Neural progenitor cell (in vitro differentiated cells): Measurements from ENCODE around the gene SNCG. TPM values are rescaled to one million over a fixed set of nuclear protein-coding genes. Genes with fewer than 3 reads are reported as not detected.

Experiments
- DNase-seq: peaks from one replicate; pipeline ENCODE4 v3.0.0-alpha.2; 2016; ENCODE audit warnings: low spot score
- H2AFZ ChIP-seq: fragments of 200-600 bp; sonication (generic); replicated peaks from 2 replicates; pipeline ENCODE4 v1.6.1; 2016; ENCODE audit warnings: antibody characterized with exemption
- H3F3A ChIP-seq: fragments of 200-600 bp; sonication (generic); 2 replicates; pipeline ENCODE4 v1.6.1; 2016; ENCODE audit warnings: antibody characterized with exemption, low read depth
- H3K27ac ChIP-seq: fragments of 200-600 bp; sonication (generic); 2 replicates; pipeline ENCODE4 v1.5.1; 2016; ENCODE audit warnings: mild to moderate bottlenecking
- H3K27me3 ChIP-seq: fragments of 200-600 bp; sonication (generic); 2 replicates; pipeline ENCODE4 v1.6.1; 2016; ENCODE audit warnings: mild to moderate bottlenecking, moderate library complexity
- H3K36me3 ChIP-seq: fragments of 200-600 bp; sonication (generic); 2 replicates; pipeline ENCODE4 v1.5.1; 2016
- H3K4me1 ChIP-seq: fragments of 200-600 bp; sonication (generic); 2 replicates; pipeline ENCODE4 v1.6.1; 2016; ENCODE audit warnings: mixed run types
- H3K4me2 ChIP-seq: fragments of 200-600 bp; sonication (generic); 2 replicates; pipeline ENCODE4 v1.6.1; 2016
- H3K4me3 ChIP-seq: fragments of 200-600 bp; sonication (generic); 2 replicates; pipeline ENCODE4 v1.5.1; 2016
- H3K79me2 ChIP-seq: fragments of 200-600 bp; sonication (generic); 2 replicates; pipeline ENCODE4 v1.6.1; 2016; ENCODE audit warnings: low read depth
- H3K9ac ChIP-seq: fragments of 200-600 bp; sonication (generic); 2 replicates; pipeline ENCODE4 v1.6.1; 2016
- H3K9me3 ChIP-seq: fragments of 200-600 bp; sonication (generic); 2 replicates; pipeline ENCODE4 v1.5.1; 2016; ENCODE audit warnings: low read depth
- H4K20me1 ChIP-seq: fragments of 200-600 bp; sonication (generic); 2 replicates; pipeline ENCODE4 v1.6.1; 2016; ENCODE audit warnings: low read depth
- H3K27ac Mint-ChIP-seq: 3 replicates; pipeline ENCODE4 v1.8.0; 2021; ENCODE audit warnings: mixed read lengths
- H3K27me3 Mint-ChIP-seq: 2 replicates; pipeline ENCODE4 v1.8.0; 2022; ENCODE audit warnings: low read depth, mild to moderate bottlenecking, inconsistent platforms, moderate library complexity, mixed read lengths; ENCODE audit not compliant: insufficient read depth
- H3K36me3 Mint-ChIP-seq: 3 replicates; pipeline ENCODE4 v1.8.0; 2021; ENCODE audit warnings: mixed read lengths
- H3K4me1 Mint-ChIP-seq: 3 replicates; pipeline ENCODE4 v1.8.0; 2021; ENCODE audit warnings: mixed read lengths
- H3K4me3 Mint-ChIP-seq: 3 replicates; pipeline ENCODE4 v1.8.0; 2021; ENCODE audit warnings: mild to moderate bottlenecking, moderate library complexity, mixed read lengths
- H3K9me3 Mint-ChIP-seq: 3 replicates; pipeline ENCODE4 v1.8.0; 2020; ENCODE audit warnings: mixed read lengths
- EZH2 ChIP-seq: fragments of 200-600 bp; sonication (generic); IDR thresholded peaks from 2 replicates; pipeline ENCODE4 v1.6.1; 2017; ENCODE audit warnings: antibody characterized with exemption, mild to moderate bottlenecking, moderate library complexity
- EZH2phosphoT487 ChIP-seq: fragments of 200-600 bp; sonication (generic); IDR thresholded peaks from 2 replicates; pipeline ENCODE4 v1.6.1; 2017; ENCODE audit warnings: antibody characterized with exemption
- total RNA-seq: library from RNA; depleted of rRNA; stranded (reverse); fragments of >200 nt; gene quantifications from 2 replicates; pipeline ENCODE4 v1.2.3, GENCODE V29; 2015; ENCODE audit warnings: low replicate concordance
- TF ChIP-seq, protein P1 (sequence below): fragments of 200-600 bp; sonication (generic); IDR thresholded peaks from 2 replicates; pipeline ENCODE4 v1.5.1; 2017; ENCODE audit warnings: antibody characterized with exemption, mild to moderate bottlenecking

The SNCG gene
- total RNA-seq, 1 donor from 2014 or later, result not detected

GRCh38 chr10:86958901-86959736, 720 bp downstream of the SNCG start:
- H3K27ac Mint-ChIP-seq, result peak overlapping the region; percentile 91
- peak overlapping the region; percentile 47 for H2AFZ ChIP-seq
- H3K36me3 Mint-ChIP-seq, result no peaks in the 10 kb centered on the region
- H3K4me2 ChIP-seq, result no peak overlapping the region
- peaks cover 45% of the 10 kb centered on the region for H3K4me1 Mint-ChIP-seq
- H3K4me3 Mint-ChIP-seq, result no peak overlapping the region
- peaks cover 28% of the 10 kb centered on the region for H3K4me1 ChIP-seq
- H3K4me3 ChIP-seq, result no peak overlapping the region
- H3K79me2 ChIP-seq, result no peaks in the 10 kb centered on the region
- no peaks in the 10 kb centered on the region for H3K36me3 ChIP-seq
- H3K9ac ChIP-seq, result no peak overlapping the region
- TF ChIP-seq EZH2 (no peak), EZH2phosphoT487 (no peak)
- TF ChIP-seq, protein P1, sequence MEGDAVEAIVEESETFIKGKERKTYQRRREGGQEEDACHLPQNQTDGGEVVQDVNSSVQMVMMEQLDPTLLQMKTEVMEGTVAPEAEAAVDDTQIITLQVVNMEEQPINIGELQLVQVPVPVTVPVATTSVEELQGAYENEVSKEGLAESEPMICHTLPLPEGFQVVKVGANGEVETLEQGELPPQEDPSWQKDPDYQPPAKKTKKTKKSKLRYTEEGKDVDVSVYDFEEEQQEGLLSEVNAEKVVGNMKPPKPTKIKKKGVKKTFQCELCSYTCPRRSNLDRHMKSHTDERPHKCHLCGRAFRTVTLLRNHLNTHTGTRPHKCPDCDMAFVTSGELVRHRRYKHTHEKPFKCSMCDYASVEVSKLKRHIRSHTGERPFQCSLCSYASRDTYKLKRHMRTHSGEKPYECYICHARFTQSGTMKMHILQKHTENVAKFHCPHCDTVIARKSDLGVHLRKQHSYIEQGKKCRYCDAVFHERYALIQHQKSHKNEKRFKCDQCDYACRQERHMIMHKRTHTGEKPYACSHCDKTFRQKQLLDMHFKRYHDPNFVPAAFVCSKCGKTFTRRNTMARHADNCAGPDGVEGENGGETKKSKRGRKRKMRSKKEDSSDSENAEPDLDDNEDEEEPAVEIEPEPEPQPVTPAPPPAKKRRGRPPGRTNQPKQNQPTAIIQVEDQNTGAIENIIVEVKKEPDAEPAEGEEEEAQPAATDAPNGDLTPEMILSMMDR, result no peak
- H4K20me1 ChIP-seq, result no peaks in the 10 kb centered on the region
- H3K27ac ChIP-seq, result no peak overlapping the region
- no peak for DNase-seq
- peaks cover 6% of the 10 kb centered on the region for H3K27me3 Mint-ChIP-seq
- no peaks in the 10 kb centered on the region for H3K27me3 ChIP-seq
- H3K9me3 Mint-ChIP-seq, result peaks cover 2% of the 10 kb centered on the region
- H3F3A ChIP-seq, result no peaks in the 10 kb centered on the region
- H3K9me3 ChIP-seq, result no peaks in the 10 kb centered on the region

DNA sequence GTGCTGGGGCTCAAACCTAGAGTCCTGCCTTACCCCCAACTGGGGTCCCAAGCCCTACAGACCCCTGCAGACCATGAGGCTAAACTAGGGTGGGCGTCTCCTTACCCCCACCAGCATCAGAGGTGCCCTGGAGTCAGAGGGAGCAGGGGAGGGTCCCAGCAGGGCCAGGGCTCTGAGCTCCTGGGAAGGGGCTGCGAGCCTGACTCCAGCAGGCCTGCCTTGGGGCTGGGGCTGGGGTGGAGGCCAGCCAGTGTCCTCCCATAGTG, 1.3 kb downstream of the SNCG start:
- Histone ChIP-seq H3K27ac (no peak overlapping the region), H3K4me1 (peaks cover 22% of the 10 kb centered on the region), H3K9me3 (no peaks in the 10 kb centered on the region), H3K9ac (no peak overlapping the region), H3K27me3 (no peaks in the 10 kb centered on the region), H3K4me2 (no peak overlapping the region), H3F3A (no peaks in the 10 kb centered on the region), H2AFZ (no peak overlapping the region), H3K79me2 (no peaks in the 10 kb centered on the region), H3K4me3 (no peak overlapping the region), H4K20me1 (no peaks in the 10 kb centered on the region), H3K36me3 (no peaks in the 10 kb centered on the region)
- Mint-ChIP-seq H3K4me1 (peaks cover 40% of the 10 kb centered on the region), H3K27ac (no peak overlapping the region), H3K9me3 (no peaks in the 10 kb centered on the region), H3K36me3 (no peaks in the 10 kb centered on the region), H3K27me3 (peaks cover 6% of the 10 kb centered on the region), H3K4me3 (no peak overlapping the region)
- TF ChIP-seq EZH2phosphoT487 (no peak), EZH2 (no peak)
- TF ChIP-seq, protein P1, result no peak
- no peak for DNase-seq

DNA sequence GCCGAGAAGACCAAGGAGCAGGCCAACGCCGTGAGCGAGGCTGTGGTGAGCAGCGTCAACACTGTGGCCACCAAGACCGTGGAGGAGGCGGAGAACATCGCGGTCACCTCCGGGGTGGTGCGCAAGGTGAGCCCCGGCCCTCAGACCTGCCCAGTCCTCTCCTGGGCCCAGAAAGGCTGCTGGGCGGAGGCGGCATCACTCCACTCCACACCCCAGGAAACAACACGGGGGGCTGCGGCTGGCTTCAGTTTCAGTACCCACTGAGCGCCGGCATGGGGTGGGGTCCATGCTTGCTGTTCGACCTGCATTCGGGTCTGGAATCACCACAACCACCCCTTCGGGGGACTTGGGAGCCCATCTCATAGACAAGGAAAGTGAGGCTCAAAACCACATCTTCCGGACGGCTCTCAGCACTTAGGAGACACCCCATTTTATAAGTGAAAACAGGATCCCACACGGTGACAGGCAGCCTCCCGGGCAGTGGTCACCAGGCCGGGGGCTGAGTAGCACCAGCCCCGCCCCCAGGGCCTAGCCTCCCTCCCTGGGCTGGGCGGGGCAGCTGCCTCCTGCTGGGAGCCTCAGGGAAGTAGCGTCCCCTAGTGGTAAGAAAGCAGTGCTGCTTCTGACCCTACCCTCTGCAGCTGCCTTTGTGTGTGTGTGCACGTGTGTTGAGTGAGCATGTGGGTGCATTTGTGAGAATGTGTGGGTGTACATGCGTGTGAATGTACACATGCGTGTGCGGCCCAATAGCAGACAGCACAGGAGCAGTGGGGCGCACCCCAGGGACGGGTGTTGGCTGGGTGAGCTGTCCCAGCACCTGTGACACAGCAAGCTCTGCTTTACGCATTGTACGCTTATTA, 1.8 kb downstream of the SNCG start:
- Histone ChIP-seq H3K36me3 (no peaks in the 10 kb centered on the region), H3K27me3 (no peaks in the 10 kb centered on the region), H3K27ac (no peak overlapping the region), H3K79me2 (no peaks in the 10 kb centered on the region), H3K4me1 (peaks cover 16% of the 10 kb centered on the region), H3K4me3 (no peak overlapping the region), H2AFZ (peak overlapping the region; percentile 44), H3F3A (no peaks in the 10 kb centered on the region), H3K4me2 (no peak overlapping the region), H3K9me3 (no peaks in the 10 kb centered on the region), H4K20me1 (no peaks in the 10 kb centered on the region), H3K9ac (no peak overlapping the region)
- Mint-ChIP-seq H3K27ac (peak overlapping the region; percentile 84), H3K36me3 (no peaks in the 10 kb centered on the region), H3K4me3 (no peak overlapping the region), H3K4me1 (peaks cover 34% of the 10 kb centered on the region), H3K27me3 (peaks cover 2% of the 10 kb centered on the region), H3K9me3 (no peaks in the 10 kb centered on the region)
- peak; percentile 66 for DNase-seq
- TF ChIP-seq, protein P1, result peak; percentile 80
- no peak for TF ChIP-seq EZH2phosphoT487
